Stimulated activated CD4-positive, alpha-beta T cell treated with anti-CD3 and anti-CD28 coated beads, Interleukin-4, amount 100 ng/mL, for 48 hours (primary cell): Measurements from ENCODE around the gene SH3RF3.

Source experiments
- DNase-seq, 2 donors: peaks; one replicate each; pipeline ENCODE4 v3.0.0-alpha.2; 2020; ENCODE audit warnings: low read depth in 2 of 2

Gene SH3RF3

DNA sequence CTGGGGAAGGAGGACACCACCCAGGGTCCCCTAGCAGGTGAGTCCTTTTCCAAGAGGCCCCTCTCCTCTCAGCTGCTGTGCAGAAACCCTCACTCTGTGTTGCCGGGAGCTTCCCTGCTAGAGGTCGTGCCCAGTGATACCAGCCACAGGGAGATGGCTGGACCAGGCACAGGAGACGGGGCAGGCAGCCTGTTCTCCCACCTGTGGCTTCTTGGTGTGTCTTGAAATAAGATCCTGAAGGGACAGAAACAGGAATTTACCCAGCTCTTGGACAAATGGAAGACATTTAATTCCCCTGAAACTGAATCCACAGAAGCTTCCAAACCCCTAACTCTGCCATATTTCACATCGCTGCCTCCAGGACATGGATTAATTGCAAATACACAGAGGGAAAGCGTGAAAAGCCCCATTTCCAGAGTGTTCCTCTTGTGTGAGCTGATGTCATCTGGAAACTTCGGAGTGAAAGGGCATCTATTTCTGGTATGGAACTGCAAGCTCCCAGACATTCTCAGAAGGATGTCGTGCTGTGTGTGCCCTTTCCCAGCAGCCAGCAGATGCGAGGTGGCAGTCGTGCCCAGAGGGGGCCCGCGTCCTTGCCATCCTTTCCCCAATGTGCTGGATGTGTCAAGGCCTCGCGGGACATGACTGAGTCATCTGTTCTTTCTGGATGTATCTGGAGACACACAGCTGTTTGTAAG is 307.0 kb downstream of the SH3RF3 start:
- no peak for DNase-seq

DNA sequence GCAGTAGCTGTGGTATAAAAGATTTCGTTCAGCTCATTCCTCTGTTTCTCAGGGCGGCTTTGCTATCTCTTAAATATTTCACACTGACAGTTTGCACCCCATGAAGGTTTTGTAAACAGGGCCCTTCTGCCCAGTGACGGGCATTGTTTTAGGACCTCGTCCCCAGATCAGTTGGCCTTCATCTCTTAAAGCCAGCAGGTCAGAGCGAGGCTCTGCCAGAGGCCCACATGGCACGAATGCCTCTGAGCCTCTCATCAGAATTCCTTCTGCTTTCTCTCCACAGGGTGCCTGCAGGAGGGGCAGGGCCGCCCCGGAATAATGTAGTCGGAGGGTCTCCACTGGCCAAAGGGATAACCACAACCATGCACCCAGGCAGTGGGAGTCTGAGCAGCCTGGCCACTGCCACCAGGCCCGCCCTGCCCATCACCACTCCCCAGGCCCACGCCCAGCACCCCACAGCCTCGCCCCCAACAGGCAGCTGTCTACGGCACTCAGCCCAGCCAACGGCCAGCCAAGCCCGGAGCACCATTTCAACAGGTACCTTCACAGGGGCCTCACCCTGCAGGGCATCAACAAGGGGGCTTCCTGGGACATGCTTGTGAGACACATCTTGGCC is 307.7 kb downstream of the SH3RF3 start:
- DNase-seq = no peak

DNA sequence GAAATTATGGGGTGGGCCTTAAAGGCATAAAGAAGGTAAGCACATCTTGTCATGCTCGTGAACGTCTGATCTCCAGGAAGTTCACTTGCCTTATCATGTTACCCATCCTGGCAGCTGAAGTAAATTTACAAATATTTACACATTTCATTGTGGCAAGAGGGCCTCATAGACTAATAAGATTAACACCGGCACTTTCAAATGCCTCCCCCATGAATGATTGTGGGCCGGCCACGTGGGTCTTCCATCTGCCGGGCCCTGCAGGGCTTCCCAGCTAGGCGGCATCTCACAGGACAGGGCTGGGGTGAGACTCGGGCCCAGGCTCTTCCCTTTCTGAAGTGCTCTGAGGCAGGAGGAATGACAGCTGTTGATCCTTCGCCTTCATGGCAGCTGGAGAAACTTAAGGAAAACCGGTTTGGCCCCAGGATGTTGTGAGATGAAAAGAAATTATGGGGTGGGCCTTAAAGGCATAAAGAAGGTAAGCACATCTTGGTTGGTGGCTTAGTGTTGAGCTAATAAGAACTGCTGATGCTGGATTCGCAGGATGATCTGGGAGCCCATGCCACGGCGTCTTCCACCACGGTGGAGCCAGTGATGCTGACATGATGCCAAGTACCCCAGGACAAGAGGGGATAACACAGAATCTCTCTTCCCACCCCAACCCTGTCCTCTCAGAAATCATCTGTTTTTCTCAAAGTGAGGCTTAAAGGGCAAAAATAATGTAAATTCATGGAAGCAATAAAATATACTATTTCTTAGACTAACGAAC is 308.5 kb downstream of the SH3RF3 start:
- DNase-seq = no peak

DNA sequence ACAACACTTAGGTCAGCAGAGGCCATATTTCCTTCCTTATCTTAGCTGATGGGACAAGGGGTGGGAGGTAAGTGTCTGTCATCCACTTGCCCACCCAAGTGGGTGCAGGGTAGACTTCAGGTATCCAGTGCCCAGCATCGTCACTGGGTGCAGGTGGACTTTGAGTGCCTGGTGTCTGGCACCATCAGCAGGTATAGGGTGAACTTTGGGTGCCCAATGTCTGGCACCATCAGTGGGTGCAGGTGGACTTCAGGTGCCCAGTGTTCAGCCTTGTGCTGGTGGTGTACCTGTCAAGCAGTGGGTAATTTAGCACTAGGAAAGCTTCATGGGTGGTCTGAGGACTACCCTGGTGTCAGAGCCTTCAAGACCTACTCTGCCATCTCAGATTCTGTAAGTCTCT is 309.1 kb downstream of the SH3RF3 start:
- DNase-seq = no peak

DNA sequence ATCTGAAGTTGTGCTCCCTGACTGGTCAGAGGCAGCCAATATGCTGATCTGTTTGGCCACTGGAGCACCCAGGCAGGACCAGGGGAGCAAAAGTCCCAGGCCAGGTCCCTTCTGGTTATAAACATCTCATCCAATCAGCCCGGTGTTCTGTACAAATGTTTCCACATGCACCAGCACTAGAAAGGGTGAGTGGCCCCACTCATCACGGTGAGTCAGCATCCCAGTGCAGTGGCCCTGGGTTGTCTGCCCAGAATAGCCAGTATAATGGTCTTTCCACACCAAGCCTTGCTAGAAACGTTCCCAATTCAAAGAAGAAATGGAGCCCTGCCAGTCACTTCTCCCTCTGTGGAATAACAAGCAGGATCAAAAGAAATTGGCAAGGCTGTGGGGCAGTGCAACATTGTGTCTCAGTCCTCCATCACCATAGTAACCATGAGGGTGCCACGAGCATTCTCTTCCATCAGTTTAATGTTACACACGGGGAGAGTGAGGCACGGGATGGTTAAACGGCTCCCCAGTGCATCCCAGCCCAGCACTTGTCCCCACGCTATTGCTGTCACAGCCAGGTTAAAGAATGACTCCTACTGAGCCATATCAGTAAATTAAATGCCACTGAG is 309.9 kb downstream of the SH3RF3 start:
- no peak for DNase-seq

DNA sequence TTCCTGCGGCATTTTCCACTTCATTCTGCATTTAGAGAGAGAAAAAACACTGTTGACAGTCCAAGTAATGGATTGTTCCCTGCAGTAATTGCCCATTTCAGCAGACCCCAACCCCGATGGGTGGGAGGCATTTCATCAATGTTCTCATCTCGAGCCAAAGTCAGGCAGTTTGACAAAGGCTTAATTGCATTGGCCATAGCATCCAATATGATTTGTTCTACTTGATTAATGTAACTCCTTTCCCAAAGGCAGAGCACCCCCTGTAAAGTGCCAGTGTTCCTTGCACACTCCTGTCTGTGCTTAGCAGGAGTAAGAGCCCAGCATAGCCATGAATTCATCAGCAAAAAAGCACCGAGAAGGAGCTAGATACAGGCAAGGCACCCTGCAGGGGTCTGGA is 310.4 kb downstream of the SH3RF3 start:
- DNase-seq = no peak

DNA sequence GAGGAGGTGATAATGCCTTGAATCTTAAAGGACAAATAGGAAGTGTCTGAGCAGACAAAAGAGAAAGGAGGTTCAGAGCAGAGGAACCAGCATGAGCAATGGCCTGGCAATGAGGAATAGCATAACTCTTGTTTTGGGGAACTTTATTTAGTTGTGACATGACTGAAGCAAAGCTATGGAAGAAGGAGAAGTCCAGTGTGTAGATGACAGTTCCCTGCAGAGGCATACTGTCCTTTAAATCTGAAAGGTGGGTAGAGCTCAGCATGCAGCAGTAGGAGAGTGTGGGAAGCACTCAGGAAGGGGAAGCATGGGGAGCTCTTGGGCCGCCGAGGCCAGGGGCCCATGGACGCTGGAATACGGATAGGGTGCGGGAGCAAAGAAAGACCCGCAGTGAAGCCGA is 311.0 kb downstream of the SH3RF3 start:
- DNase-seq = no peak

DNA sequence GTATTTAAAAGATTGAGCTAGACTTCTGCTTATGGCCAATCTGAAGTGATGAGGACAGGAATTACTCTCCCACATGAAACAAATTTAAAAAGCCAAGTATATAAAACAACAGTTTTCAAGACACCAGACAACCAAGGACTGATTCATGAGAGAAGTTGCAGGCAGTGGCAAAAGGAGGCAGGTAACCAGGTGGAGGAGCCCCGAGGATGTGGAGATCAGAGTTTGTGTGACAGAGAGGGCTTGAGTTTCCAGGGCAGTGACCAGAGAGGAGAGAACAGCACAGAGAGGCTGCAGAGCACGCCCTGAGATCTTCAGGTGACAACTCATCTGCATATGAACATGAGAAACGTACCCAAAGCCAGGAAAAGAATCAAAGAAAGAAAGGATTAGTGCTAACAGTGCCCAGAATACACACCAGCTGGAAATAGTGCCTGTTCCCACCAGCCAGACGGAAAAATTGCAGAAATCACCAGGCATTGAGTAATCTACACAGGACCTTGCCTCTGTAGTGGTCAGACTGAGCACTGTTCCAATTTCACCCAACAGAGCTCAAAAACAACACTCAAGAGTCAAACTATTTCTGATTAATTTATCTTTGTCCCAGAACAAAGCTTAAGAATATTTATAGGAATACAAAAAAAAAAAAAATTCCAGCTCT is 311.6 kb downstream of the SH3RF3 start:
- DNase-seq = no peak

DNA sequence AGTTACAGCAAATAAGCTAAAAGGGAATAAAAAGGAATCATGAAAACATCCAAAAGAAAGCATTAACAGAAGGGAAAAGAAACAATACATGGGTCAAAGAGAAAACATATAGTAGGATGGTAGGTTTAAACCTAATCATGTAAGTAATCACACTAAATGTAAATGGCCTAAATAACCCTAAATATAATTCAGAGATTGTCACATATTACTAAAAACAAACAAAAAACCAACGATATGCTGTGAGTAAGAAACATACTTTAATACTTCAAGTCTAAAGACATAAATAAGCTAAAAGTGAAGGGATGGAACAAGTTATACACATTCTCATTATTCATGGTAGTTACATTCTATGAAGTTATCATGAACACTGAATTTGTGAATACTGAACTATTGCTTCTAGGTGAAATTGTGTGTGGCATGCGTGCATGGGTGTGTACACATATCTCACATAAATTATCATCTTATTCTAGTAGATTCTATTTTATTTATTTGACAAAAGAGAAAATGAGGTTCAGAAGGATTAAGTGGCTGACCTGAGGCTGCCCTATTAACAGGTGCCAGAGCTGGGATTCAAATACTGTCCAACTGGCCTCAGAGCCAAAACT is 313.8 kb downstream of the SH3RF3 start:
- no peak for DNase-seq

DNA sequence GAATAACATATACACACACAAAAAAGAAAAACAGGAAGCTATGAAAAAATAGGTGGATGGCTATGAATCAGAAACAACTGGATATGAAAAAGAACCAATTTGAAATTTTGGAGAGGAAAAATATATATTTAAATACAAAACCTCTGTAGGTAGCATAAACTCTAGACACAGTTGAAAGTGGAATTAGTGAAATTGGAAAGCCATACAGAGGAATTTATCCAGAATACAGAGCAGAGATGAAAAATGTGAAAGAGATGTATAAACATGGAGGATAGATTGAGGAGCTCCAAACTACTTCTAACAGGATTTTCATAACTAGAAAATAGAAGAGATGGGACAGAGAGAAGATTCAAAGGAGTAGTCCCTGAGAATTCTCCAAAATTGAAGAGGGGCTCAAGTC is 315.9 kb downstream of the SH3RF3 start:
- DNase-seq = no peak

DNA sequence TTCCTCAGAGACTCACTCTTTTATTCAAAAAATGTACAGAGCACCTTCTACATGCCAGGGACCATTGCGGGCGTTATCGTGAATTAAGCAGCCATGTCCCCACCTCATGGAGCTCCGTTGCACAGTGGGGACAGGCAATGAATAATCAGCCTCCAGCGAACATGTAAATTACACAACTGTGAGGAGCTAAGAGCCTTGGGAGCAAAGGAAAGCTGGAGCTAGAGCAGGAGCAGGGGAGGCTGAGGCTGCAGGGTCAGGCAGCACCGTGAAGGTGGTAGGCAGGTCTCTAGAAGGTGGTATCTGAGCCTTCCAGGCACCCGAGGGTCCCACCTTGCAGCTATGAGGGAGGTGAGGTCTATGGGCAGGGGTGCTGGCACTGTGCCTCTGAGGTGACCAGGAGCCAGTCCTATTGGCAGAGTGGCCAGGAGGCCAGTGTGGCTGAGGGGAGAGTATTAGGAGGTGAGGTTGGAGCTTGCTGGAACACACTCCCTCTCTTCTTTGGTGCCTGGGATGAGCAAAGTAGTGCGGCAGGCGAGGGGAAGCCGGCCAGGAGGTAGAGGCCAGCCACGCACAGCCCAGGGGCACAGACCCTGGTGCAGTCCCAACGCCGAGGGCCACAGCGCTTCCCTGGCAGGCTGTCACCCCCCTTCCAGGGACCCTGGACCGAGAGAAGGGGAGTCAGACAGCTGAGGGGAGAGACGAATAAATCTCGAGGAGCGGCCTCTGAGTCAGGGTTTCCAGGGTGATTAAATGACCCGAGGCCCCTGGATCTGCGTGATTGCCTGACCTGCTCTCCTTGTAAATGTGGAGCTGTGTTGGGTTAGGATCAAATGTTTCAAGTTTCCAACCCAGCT is 317.5 kb downstream of the SH3RF3 start:
- no peak for DNase-seq

DNA sequence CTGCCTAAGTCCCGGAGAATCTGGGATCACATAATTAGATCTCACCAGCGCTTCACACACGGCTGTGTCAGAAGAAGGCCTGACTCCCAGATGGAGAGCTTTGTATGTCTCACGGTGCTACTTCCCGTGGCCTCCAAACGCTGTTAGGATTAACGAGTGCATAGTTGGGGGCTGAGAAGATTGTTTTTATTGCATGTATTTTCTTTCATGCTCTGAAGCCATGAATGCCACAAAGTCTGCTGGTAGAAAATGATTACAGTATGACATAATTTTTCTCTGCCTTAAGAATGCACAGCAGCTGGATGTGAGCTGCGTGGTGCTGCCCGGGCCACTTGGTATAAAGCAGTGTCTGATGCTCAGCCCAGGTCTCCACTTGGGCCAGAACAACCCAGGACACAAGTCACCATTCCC is 318.3 kb downstream of the SH3RF3 start:
- DNase-seq = no peak

DNA sequence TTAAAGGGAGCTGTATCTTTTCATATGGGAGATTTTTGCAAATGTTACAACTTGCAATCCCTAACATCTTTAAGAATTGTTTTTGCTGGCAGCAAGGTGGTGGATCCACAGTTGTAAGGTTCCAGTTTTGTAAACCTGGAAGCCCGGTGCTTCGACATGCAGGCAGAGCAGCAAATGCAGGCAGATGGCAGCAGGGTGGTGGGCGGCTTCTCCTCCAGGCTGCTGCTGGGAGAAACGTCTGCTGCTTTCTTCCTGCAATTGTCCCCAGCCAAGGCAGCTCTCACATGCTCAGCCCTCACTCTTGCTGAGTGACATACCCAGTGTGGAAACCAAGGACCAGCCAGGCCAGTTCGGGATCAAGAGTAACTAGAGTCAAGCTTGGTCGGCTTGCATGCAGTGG is 318.8 kb downstream of the SH3RF3 start:
- no peak for DNase-seq

DNA sequence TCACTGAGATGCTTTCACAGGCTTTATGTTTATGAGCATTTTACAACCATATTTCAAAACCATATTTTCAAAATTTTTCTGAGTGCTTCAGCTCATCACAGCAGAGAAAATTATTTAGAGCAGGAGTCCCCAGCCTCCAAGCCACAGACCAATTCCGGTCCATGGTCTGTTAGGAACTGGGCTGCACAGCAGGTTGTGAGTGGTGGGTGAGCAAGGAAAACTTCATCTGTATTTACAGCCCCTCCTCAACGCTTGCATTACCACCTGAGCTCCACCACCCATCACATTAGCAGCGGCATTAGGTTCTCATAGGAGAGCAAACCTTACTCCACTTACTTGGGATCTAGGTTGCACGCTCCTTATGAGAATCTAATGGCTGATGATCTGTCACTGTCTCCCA is 319.2 kb downstream of the SH3RF3 start:
- no peak for DNase-seq

DNA sequence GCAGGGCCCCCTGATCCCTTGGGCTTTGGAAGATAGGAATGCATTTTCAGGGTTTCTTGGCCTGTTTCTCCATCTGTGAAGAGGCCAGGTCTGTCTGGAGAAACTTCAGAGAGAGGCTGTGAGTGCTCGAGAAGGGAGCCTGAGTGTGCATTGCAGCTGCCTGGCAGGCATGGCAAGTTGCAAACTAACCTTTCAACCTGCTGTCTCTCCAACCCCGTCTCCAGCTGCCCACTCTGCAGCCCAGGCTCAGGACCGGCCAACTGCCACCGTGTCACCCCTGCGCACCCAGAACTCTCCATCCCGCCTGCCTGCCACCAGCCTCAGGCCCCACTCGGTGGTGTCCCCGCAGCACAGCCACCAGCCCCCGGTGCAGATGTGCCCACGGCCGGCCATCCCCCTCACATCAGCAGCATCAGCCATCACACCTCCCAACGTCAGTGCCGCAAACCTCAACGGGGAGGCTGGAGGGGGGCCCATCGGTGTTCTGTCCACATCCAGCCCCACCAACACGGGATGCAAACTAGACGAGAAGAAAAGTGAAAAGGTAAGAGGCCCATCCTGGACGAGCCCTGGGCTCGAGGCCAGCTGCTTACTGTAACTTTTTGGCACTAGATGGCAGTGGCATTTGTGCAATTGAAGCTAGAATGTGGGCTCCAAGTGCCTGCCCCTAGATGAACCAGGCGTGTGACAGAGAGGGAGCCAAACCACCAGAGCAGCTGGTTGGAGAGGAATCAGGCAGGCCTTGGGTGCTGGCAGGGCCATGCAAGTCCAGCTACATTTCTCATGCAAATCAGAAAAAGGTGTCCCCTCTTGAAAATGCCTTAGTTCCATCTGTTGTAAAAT is 320.2 kb downstream of the SH3RF3 start:
- DNase-seq = no peak

DNA sequence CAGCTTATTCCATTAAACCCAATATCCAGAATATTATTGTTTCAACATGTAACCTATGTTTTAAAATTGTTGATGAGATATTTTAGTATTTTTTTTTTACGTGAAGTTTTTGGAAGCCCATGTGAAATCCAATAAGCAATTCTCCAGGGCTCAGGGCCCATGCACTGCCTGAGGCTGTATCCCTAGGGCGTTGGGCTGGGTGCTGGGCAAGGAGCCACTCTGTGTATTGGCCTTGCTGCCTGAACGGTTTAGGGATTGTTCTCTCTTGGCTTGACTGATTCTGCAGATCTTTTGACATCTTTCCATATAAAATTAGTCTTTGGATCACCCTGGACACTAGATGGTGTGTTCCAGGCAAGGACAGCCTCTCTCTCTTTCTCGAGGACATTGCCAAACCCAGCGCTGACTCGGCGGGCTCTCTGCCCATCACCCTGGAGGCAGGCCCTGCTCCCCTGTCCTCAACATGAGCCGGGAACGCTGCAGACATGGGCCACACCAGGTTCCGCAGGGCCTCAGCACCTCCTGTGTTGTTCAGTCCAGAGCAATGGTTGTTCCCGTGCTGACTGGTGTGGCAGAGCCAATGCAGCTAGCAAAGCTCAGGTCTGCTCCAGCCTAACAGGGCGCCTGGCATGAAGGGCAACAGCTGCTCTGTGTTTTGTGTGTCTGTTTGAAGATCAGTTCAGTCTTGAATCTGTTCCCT is 321.7 kb downstream of the SH3RF3 start:
- no peak for DNase-seq

DNA sequence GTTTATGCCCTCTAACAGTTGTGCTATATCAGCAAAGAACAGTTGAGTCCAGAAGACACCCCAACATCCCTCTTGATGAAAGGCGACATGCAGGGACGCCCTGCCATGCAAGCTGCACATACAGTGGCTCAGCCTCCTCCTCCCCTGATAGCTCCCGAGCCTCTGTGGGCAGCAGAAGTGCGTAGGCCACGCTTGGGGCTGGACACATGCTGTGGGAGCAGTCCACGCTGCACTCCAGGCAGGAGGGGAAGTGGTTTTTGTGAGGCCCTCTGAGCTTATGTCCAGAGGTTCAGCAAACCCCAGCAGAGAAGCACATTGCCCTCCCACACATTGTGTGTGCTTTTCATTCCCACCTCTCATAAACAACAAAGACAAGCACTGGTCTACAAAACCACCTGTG is 322.7 kb downstream of the SH3RF3 start:
- no peak for DNase-seq

DNA sequence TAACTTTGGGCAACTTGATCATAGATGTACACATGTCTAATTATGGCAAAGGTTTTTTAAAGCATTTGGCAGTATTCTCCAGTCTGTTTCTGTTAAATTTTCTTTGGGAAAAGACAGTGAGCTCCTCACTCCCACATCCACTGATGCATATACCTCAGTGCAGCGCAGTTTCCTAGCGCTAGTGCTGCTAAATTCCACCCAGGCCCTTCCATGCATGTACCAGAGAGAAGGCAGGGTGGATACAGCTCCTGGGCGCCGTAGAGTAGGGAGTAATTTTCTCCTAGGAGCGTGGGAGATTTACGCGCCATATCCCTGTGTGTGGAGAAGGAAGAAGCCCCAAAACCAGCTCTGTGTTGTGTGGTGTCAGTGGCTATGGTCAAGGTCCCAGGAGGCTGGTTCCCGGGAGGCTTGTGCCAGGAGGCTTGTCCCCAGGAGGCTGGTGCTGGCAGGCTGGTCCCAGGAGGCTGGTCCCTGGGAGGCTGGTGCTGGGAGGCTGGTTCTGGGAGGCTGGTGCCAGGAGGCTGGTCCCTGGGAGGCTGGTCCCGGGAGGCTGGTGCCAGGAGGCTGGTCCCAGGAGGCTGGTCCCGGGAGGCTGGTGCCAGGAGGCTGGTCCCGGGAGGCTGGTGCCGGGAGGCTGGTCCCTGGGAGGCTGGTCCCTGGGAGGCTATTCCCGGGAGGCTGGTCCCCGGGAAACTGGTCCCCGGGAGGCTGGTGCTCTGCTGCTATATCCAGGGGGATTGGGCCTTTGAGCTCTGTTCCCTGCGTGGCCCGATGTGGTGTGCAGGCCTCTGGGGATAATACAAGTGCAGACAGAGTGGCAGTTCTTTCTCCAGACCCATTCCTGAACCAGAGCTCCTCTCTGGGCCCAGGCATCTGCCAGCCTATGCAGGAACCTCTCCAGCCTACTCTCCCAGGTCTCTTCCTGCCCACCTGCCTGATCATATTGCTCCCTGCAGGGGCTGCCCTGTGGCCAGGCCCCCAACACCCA is 323.6 kb downstream of the SH3RF3 start:
- no peak for DNase-seq
